MM.1S (cell line): ENCODE measurements around the gene SF3B2.

Experiments
- DNase-seq: peaks from one replicate; pipeline ENCODE4 v3.0.0-alpha.2; 2015
- H2AFZ ChIP-seq: fragments of 300-600 bp; sonication (generic); 2 replicates; pipeline ENCODE4 v1.6.0; 2016; ENCODE audit warnings: antibody characterized with exemption, low read length
- H3F3A ChIP-seq: fragments of 300-600 bp; sonication (generic); 2 replicates; pipeline ENCODE4 v1.6.1; 2016; ENCODE audit warnings: mild to moderate bottlenecking, antibody characterized with exemption, low read length, moderate library complexity, mixed read lengths; ENCODE audit not compliant: insufficient read depth
- H3K27ac ChIP-seq: fragments of 300-600 bp; sonication (generic); 2 replicates; pipeline ENCODE4 v1.5.1; 2016; ENCODE audit warnings: mild to moderate bottlenecking, low read length
- H3K27me3 ChIP-seq: fragments of 300-600 bp; sonication (generic); replicated peaks from 2 replicates; pipeline ENCODE4 v1.6.0; 2016; ENCODE audit warnings: low read length; ENCODE audit not compliant: insufficient read depth
- H3K36me3 ChIP-seq: fragments of 300-600 bp; sonication (generic); replicated peaks from 2 replicates; pipeline ENCODE4 v1.6.1; 2016; ENCODE audit warnings: mild to moderate bottlenecking, low read length, mixed read lengths; ENCODE audit not compliant: insufficient read depth
- H3K4me1 ChIP-seq: fragments of 300-600 bp; sonication (generic); 2 replicates; pipeline ENCODE4 v1.6.1; 2016; ENCODE audit warnings: low read length, mixed read lengths
- H3K4me2 ChIP-seq: fragments of 300-600 bp; sonication (generic); 2 replicates; pipeline ENCODE4 v1.6.0; 2016; ENCODE audit warnings: low read depth, low read length
- H3K4me3 ChIP-seq: fragments of 300-600 bp; sonication (generic); 2 replicates; pipeline ENCODE4 v1.5.1; 2016; ENCODE audit warnings: low read length, mixed read lengths
- H3K79me2 ChIP-seq: fragments of 300-600 bp; sonication (generic); 2 replicates; pipeline ENCODE4 v1.6.1; 2016; ENCODE audit warnings: mixed run types, low read length, mixed read lengths
- H3K9ac ChIP-seq: fragments of 300-600 bp; sonication (generic); 2 replicates; pipeline ENCODE4 v1.6.1; 2016; ENCODE audit warnings: low read length, mixed read lengths
- H3K9me2 ChIP-seq: fragments of 300-600 bp; sonication (generic); replicated peaks from 2 replicates; pipeline ENCODE4 v1.6.1; 2016; ENCODE audit warnings: mild to moderate bottlenecking, low read length, mixed read lengths; ENCODE audit not compliant: insufficient read depth
- H3K9me3 ChIP-seq: fragments of 300-600 bp; sonication (generic); replicated peaks from 2 replicates; pipeline ENCODE4 v1.6.1; 2016; ENCODE audit warnings: mild to moderate bottlenecking, low read length, mixed read lengths; ENCODE audit not compliant: insufficient read depth
- H4K20me1 ChIP-seq: fragments of 300-600 bp; sonication (generic); 2 replicates; pipeline ENCODE4 v1.6.1; 2016; ENCODE audit warnings: mild to moderate bottlenecking, low read length, moderate library complexity, mixed read lengths; ENCODE audit not compliant: insufficient read depth
- CTCF ChIP-seq: fragments of 300-600 bp; sonication (generic); IDR thresholded peaks from 2 replicates; pipeline ENCODE4 v1.5.1; 2016; ENCODE audit warnings: antibody characterized with exemption, low read length, mixed read lengths
- EZH2 ChIP-seq: fragments of 300-600 bp; sonication (generic); optimal IDR thresholded peaks from 2 replicates; pipeline ENCODE3; 2017; ENCODE audit warnings: low read depth, mild to moderate bottlenecking, antibody characterized with exemption, low read length, mixed read lengths
- EZH2phosphoT487 ChIP-seq: fragments of 300-600 bp; sonication (generic); IDR thresholded peaks from 2 replicates; pipeline ENCODE4 v1.6.1; 2018; ENCODE audit warnings: antibody characterized with exemption, low read length

Gene SF3B2

GRCh38 chr11:66011239-66011784 lies 40.9 kb upstream of the SF3B2 start:
- H3K4me2 ChIP-seq = no peak overlapping the region
- no peak overlapping the region for H2AFZ ChIP-seq
- no peak overlapping the region for H3K9ac ChIP-seq
- H3F3A ChIP-seq = no peaks in the 10 kb centered on the region
- no peaks in the 10 kb centered on the region for H3K9me3 ChIP-seq
- no peaks in the 10 kb centered on the region for H3K9me2 ChIP-seq
- no peaks in the 10 kb centered on the region for H4K20me1 ChIP-seq
- peaks cover 10% of the 10 kb centered on the region for H3K4me1 ChIP-seq
- DNase-seq = no peak
- no peak for TF ChIP-seq EZH2
- TF ChIP-seq EZH2phosphoT487 = no peak
- no peak for TF ChIP-seq CTCF
- no peak overlapping the region for H3K27ac ChIP-seq
- no peaks in the 10 kb centered on the region for H3K79me2 ChIP-seq
- no peaks in the 10 kb centered on the region for H3K27me3 ChIP-seq
- no peaks in the 10 kb centered on the region for H3K36me3 ChIP-seq
- no peak overlapping the region for H3K4me3 ChIP-seq

- Histone ChIP-seq H3K4me1 (peaks cover 5% of the 10 kb centered on the region), H3K9ac (no peak within 1 kb of the TSS), H3K9me3 (no peaks in the 10 kb centered on the region), H3F3A (no peaks in the 10 kb centered on the region), H3K4me3 (no peak within 1 kb of the TSS), H3K27ac (no peak within 1 kb of the TSS), H3K36me3 (no peaks in the 10 kb centered on the region), H4K20me1 (no peaks in the 10 kb centered on the region), H3K79me2 (no peaks in the 10 kb centered on the region), H3K27me3 (no peaks in the 10 kb centered on the region), H3K9me2 (no peaks in the 10 kb centered on the region), H2AFZ (no peak within 1 kb of the TSS), H3K4me2 (no peak within 1 kb of the TSS)
- DNase-seq = no peak
- no peak for TF ChIP-seq EZH2
- no peak for TF ChIP-seq CTCF
Measured at GRCh38 chr11:66011785-66012303, 40.3 kb upstream of the SF3B2 start, which contains the start of gene CST6. TSS of gene CST6 (plus strand) at chr11:66012008. CDS start at chr11:66012045, 37 bp downstream.

GRCh38 chr11:66012371-66012945 lies 39.7 kb upstream of the SF3B2 start:
- H3K27me3 ChIP-seq = no peaks in the 10 kb centered on the region
- H2AFZ ChIP-seq = no peak overlapping the region
- no peaks in the 10 kb centered on the region for H3F3A ChIP-seq
- H3K4me2 ChIP-seq = no peak overlapping the region
- no peaks in the 10 kb centered on the region for H4K20me1 ChIP-seq
- no peak overlapping the region for H3K9ac ChIP-seq
- H3K9me3 ChIP-seq = no peaks in the 10 kb centered on the region
- H3K9me2 ChIP-seq = no peaks in the 10 kb centered on the region
- H3K4me3 ChIP-seq = no peak overlapping the region
- no peak for TF ChIP-seq CTCF
- no peaks in the 10 kb centered on the region for H3K79me2 ChIP-seq
- no peaks in the 10 kb centered on the region for H3K36me3 ChIP-seq
- no peak for DNase-seq
- H3K4me1 ChIP-seq = no peaks in the 10 kb centered on the region
- H3K27ac ChIP-seq = no peak overlapping the region
